Activated T-cell treated with anti-CD3 and anti-CD28 coated beads for 48 hours (primary cell): ENCODE data around the gene CT47C1.
A peak's percentile ranks its signal among the peaks of the same experiment; 100 is the strongest.

Experiments used
- DNase-seq: peaks from one replicate; pipeline ENCODE4 v3.0.0-alpha.2; 2020; ENCODE audit warnings: low read depth

Gene CT47C1

DNA sequence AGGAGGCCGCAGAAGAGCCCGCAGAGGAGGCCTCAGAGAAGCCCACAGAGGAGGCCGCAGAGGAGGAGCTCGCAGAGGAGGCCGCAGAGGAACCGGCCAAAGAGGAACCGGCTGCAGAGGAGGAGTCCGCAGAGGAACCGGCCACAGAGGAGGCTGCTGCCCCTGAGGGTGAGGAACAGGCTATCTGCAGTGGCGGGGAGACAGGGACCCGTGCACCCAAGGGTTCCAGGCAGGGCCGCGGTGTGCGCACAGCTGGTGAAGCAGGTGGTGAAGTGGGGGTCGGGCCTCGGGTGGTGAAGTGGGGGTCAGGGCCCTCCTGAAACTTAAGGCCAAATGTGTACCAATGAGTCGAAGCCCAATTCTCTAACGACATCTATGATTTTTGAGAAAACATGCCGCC is 1.1 kb downstream of the CT47C1 start:
- no peak for DNase-seq

- no peak for DNase-seq
Observed at GRCh38 chrX:119075270-119076025, 2.7 kb downstream of the CT47C1 start.

DNA sequence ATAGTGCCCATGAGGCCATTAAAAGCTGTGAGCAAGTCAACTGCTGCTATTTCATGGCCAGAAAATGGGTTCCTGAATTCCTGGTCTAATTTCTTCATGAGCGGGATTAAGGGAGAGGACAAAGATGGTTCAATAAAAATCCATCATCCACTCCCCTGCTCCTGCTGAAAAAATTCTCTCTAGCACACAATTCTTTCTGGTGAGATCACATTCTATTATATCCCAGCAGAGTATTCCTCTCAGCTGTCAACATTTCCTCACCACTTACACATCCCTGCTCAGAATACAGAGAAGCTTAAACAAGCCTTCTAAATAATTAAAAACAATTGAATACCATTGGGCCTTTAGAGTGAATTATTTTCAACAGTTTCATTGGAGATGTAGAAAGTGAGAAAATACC is 9.5 kb downstream of the CT47C1 start:
- no peak for DNase-seq

DNA sequence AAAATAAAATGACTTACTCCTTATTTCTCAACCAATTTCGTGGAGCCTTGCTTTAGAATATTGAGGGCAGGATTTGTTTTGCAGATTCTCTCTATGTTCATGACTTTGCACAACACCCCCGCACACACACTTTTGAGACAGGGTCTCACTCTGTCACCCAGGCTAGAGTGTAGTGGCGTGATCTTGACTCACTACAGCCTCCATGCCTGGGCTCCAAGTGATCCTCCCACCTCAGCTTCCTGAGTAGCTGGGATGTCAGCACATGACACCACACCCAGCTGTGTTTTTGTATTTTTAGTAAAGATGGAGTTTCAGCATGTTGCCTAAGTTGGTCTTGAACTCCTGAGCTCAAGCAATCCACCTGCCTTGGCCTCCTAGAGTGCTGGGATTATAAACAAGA is 12.0 kb downstream of the CT47C1 start:
- no peak for DNase-seq

DNA sequence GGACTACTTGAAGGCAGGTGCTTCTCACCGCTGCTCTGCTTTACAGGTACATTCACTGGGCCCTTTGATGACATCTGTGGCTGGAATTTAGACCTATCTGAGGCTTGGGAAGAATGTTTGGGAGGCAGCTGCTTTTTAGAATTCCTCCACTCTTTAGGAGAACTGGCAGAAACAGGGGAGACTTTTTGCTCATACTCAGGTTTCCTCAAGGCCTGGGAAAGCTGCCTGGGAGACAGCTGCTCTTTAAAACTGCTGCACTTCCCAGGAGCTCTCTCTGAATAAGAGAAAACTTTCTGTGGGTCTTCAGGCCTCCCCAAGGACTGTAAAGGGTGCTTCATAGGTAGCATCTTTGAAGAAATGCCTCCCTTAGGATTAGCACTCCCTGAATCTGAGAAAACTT is 14.3 kb downstream of the CT47C1 start:
- no peak for DNase-seq

DNA sequence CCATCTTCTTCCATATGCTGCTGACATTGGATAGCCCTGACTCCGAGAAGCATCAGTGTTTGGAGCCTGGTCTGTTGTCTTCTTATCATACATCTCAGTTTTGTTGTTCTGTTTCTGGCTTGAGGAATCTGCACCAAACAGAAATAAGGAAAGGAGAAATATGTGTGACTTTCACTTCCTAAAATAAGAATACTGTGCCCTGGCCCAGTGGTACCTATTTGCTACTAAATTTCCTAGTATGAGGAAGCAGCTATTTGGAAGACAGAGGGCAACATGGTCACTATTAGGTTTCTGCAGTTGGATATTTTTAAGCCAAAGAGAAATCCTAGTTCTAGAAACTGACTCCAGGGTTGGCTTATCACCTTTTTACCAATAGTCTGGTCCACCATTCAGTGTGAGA is 16.8 kb downstream of the CT47C1 start:
- no peak for DNase-seq

GRCh38 chrX:119090627-119091026 is 17.8 kb downstream of the CT47C1 start:
- DNase-seq: no peak

DNA sequence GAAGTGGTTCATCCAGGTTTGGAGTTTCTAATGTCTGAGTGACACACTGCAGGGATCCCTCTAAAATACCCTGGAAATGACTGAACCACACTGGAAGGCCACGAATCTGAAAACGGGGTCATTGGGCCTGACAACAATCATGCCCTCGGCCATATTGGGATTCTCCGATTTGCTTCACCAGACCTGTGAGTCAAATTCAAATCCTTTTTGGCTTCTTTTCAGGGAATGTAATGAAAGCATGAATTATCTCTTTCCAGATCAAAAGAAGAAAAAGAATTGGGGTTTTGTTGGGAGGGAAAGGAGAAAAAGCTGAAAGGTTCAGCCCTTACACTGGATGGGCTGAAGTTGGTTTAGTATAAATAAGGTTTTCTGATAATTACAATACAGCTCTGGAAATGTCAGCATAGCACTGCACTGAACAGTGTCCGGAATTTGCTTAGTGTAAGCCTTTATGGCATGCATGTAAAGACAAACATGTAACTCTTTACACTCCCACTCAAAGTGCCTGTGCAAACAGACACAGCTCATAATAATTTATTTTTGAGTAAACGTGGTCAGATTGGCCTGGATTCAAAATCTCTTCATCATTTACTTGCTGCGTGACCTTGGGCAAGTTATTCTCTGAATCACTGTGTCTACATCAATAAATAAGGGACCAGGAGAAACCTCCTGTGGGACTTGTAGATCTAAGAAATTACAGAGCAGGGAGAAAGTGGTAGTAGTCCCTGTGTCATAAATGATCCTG is 21.4 kb downstream of the CT47C1 start:
- DNase-seq: no peak

- DNase-seq: no peak
Observed at GRCh38 chrX:119094819-119095218, 22.0 kb downstream of the CT47C1 start.

- no peak for DNase-seq
Observed at GRCh38 chrX:119095936-119096335, 23.1 kb downstream of the CT47C1 start.

DNA sequence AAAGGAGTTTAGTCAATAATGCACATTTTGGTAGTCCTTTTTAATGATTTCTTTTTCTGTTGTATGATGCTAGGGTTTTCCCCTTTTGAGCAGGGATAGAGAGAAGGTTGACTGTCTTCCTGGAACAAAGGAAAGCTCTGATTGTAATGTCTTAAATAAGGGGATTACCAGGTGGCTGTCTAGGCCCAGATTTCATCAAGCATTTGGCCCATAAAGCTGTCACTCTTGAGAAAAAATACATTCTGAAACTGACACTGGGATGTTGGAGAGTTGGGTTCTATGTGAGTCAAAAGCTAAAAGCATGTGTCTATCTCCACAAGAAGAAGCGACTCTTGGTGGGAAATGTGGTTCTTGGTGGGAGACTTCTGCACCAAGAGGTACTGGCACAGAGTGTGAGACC is 28.4 kb downstream of the CT47C1 start:
- DNase-seq: no peak

GRCh38 chrX:119105826-119106225 is 33.0 kb downstream of the CT47C1 start:
- no peak for DNase-seq

GRCh38 chrX:119107206-119107605 is 34.4 kb downstream of the CT47C1 start:
- DNase-seq: no peak

DNA sequence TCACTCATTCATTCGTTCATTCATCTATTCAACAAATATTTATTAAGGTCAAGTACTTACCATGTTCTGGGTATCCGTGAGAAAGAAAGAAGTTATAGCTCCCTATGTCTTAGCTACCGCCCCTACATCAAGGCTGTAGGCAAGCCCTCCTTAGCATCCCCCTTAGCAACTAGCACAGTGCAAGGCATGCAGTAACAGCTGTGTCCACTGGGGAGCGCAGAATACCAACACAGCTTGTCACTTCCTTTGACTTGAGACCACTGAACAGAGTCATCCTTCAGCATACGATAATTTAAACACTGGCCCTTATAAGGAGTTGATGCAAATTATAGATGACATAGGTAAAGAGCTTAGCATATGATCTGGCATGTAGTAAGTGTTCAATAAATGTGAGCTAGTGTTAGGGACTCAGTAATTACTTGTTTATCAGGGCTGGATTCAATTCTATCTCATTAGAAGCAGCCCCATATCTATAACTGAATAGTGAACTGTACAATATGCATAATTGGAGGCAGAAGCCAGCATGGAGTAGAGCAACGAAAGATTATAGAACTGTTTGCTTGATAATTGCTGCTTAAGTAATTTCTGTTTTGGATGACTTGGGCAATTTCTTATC is 46.1 kb downstream of the CT47C1 start:
- DNase-seq: peak; percentile 26

DNA sequence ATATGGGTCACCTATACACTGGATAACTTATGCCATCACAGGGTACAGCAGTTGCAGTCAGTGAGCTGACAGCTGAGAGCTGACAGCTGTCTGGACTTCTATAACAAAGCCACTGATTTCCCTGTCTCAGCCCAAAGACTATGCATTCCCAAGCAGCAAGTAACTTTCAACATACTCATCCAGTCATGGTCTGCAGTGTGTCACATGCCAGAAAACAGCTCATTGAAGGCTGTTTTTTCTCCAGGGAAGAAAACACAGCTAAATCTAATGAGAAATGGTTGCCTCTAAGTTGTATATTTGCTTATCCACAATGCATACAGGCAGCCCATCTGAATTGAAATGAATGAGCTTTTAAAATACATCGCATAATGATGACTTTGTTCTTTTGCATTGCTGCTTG is 48.5 kb downstream of the CT47C1 start:
- DNase-seq: no peak
